Panc1 (cell line): ENCODE measurements around the gene CEP104.
"Not testable (repeated sequence)": the region's sequence is repeated elsewhere in the genome, so short reads cannot be mapped to it uniquely, and the experiment has no call there.

Source experiments
- POLR2AphosphoS5 ChIP-seq: IDR thresholded peaks from 2 replicates; pipeline ENCODE4 v1.6.1; 2012; ENCODE audit warnings: mild to moderate bottlenecking, low read depth, low read length, moderate library complexity
- SIN3A ChIP-seq: IDR thresholded peaks from 2 replicates; pipeline ENCODE4 v1.6.1; 2012; ENCODE audit warnings: low read depth, mild to moderate bottlenecking, low read length, moderate library complexity, borderline replicate concordance; ENCODE audit not compliant: insufficient read depth
- TCF7L2 ChIP-seq: IDR thresholded peaks from 2 replicates; pipeline ENCODE4 v1.6.1; 2011; ENCODE audit warnings: mild to moderate bottlenecking, low read depth, low read length, inconsistent platforms
- TF ChIP-seq, protein P1 (sequence below): fragments of 450-650 bp; IDR thresholded peaks from 2 replicates; pipeline ENCODE4 v1.5.1; 2017; ENCODE audit warnings: mild to moderate bottlenecking
- TF ChIP-seq, protein P2 (sequence below), 2 experiments: IDR thresholded peaks; 2 replicates each; pipeline ENCODE4 v1.6.1; 2011 to 2012; ENCODE audit warnings: low read depth in 2 of 2, control low read depth in 1 of 2, low read length in 1 of 2, mild to moderate bottlenecking in 1 of 2, moderate library complexity in 1 of 2; ENCODE audit not compliant: insufficient read depth in 1 of 2

DNA sequence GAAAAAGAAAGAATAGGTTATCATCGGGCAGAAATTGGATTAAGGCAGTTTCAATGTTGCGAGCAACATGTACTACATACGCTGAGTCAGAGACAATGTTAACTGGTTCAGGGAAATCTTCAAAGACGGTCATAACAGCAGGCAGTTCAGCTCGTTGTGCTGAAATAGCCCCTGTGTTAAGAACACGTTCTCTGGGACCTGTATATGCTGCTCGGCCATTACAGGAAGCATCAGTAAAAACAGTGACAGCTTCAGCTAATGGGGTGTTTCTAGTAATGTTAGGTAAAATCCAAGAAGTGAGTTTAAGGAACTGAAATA, 52.4 kb downstream of the CEP104 start:
- TF ChIP-seq, protein P1, sequence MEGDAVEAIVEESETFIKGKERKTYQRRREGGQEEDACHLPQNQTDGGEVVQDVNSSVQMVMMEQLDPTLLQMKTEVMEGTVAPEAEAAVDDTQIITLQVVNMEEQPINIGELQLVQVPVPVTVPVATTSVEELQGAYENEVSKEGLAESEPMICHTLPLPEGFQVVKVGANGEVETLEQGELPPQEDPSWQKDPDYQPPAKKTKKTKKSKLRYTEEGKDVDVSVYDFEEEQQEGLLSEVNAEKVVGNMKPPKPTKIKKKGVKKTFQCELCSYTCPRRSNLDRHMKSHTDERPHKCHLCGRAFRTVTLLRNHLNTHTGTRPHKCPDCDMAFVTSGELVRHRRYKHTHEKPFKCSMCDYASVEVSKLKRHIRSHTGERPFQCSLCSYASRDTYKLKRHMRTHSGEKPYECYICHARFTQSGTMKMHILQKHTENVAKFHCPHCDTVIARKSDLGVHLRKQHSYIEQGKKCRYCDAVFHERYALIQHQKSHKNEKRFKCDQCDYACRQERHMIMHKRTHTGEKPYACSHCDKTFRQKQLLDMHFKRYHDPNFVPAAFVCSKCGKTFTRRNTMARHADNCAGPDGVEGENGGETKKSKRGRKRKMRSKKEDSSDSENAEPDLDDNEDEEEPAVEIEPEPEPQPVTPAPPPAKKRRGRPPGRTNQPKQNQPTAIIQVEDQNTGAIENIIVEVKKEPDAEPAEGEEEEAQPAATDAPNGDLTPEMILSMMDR: not testable (repeated sequence)
- TF ChIP-seq, protein P2, sequence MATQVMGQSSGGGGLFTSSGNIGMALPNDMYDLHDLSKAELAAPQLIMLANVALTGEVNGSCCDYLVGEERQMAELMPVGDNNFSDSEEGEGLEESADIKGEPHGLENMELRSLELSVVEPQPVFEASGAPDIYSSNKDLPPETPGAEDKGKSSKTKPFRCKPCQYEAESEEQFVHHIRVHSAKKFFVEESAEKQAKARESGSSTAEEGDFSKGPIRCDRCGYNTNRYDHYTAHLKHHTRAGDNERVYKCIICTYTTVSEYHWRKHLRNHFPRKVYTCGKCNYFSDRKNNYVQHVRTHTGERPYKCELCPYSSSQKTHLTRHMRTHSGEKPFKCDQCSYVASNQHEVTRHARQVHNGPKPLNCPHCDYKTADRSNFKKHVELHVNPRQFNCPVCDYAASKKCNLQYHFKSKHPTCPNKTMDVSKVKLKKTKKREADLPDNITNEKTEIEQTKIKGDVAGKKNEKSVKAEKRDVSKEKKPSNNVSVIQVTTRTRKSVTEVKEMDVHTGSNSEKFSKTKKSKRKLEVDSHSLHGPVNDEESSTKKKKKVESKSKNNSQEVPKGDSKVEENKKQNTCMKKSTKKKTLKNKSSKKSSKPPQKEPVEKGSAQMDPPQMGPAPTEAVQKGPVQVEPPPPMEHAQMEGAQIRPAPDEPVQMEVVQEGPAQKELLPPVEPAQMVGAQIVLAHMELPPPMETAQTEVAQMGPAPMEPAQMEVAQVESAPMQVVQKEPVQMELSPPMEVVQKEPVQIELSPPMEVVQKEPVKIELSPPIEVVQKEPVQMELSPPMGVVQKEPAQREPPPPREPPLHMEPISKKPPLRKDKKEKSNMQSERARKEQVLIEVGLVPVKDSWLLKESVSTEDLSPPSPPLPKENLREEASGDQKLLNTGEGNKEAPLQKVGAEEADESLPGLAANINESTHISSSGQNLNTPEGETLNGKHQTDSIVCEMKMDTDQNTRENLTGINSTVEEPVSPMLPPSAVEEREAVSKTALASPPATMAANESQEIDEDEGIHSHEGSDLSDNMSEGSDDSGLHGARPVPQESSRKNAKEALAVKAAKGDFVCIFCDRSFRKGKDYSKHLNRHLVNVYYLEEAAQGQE (IDR thresholded peaks at IDR 0.05; ENCODE audit: insufficient read depth in 1 of 2, low read depth in 2 of 2, low read length in 1 of 2): not testable (repeated sequence)
- not testable (repeated sequence) for TF ChIP-seq SIN3A, POLR2AphosphoS5, TCF7L2
